DOHH2 (cell line): ENCODE measurements around the gene TUT1.
A peak's percentile ranks its signal among the peaks of the same experiment; 100 is the strongest.
"Not testable (repeated sequence)": the region's sequence is repeated elsewhere in the genome, so short reads cannot be mapped to it uniquely, and the experiment has no call there.

Source experiments
- H3F3A ChIP-seq: fragments of 200-600 bp; sonication (generic), shearing (Covaris generic); 2 replicates; pipeline ENCODE4 v1.6.0; 2016; ENCODE audit warnings: antibody characterized with exemption, mild to moderate bottlenecking; ENCODE audit not compliant: control insufficient read depth, insufficient read depth
- H3K27ac ChIP-seq: fragments of 200-600 bp; sonication (generic); 2 replicates; pipeline ENCODE4 v1.5.1; 2014; ENCODE audit warnings: low read depth, mild to moderate bottlenecking, low read length, moderate library complexity
- H3K27me3 ChIP-seq: fragments of 200-600 bp; sonication (generic); 2 replicates; pipeline ENCODE4 v1.6.1; 2014; ENCODE audit warnings: mild to moderate bottlenecking, low read length, mixed read lengths; ENCODE audit not compliant: control insufficient read depth
- H3K36me3 ChIP-seq: fragments of 200-600 bp; sonication (generic); 2 replicates; pipeline ENCODE4 v1.6.1; 2014; ENCODE audit warnings: mild to moderate bottlenecking, low read length, moderate library complexity, mixed read lengths; ENCODE audit not compliant: control insufficient read depth
- H3K4me1 ChIP-seq: fragments of 200-600 bp; sonication (generic); 2 replicates; pipeline ENCODE4 v1.6.1; 2014; ENCODE audit warnings: mild to moderate bottlenecking, low read length, mixed read lengths; ENCODE audit not compliant: control insufficient read depth
- H3K4me2 ChIP-seq: fragments of 200-600 bp; sonication (generic); 2 replicates; pipeline ENCODE4 v1.6.0; 2014; ENCODE audit warnings: mild to moderate bottlenecking, low read length, moderate library complexity
- H3K4me3 ChIP-seq: fragments of 200-600 bp; sonication (generic); 2 replicates; pipeline ENCODE4 v1.5.1; 2014; ENCODE audit warnings: mild to moderate bottlenecking, low read length, mixed read lengths
- H3K79me2 ChIP-seq: fragments of 200-600 bp; sonication (generic); 2 replicates; pipeline ENCODE4 v1.6.1; 2014; ENCODE audit warnings: mild to moderate bottlenecking, low read length, mixed read lengths; ENCODE audit not compliant: control insufficient read depth
- H3K9me2 ChIP-seq: fragments of 200-600 bp; sonication (generic); replicated peaks from 2 replicates; pipeline ENCODE4 v1.6.1; 2014; ENCODE audit warnings: mild to moderate bottlenecking, low read length, mixed read lengths; ENCODE audit not compliant: control insufficient read depth
- H3K9me3 ChIP-seq: fragments of 200-600 bp; sonication (generic); 2 replicates; pipeline ENCODE4 v1.6.1; 2014; ENCODE audit warnings: antibody characterized with exemption, low read length, mixed read lengths; ENCODE audit not compliant: control insufficient read depth, insufficient read depth
- H4K20me1 ChIP-seq: fragments of 200-600 bp; sonication (generic); 2 replicates; pipeline ENCODE4 v1.6.0; 2014; ENCODE audit warnings: low read depth, mild to moderate bottlenecking, antibody characterized with exemption, low read length, moderate library complexity; ENCODE audit not compliant: control insufficient read depth, insufficient read depth
- EZH2phosphoT487 ChIP-seq: fragments of 200-600 bp; sonication (generic); IDR thresholded peaks from 2 replicates; pipeline ENCODE4 v1.6.1; 2017; ENCODE audit warnings: borderline replicate concordance, mild to moderate bottlenecking, antibody characterized with exemption, low read length, moderate library complexity, mixed read lengths
- TF ChIP-seq, protein P1 (sequence below): fragments of 200-600 bp; sonication (generic); IDR thresholded peaks from one replicate; pipeline ENCODE4 v1.5.1; 2014; ENCODE audit warnings: antibody characterized with exemption, mild to moderate bottlenecking, low read depth, low read length; ENCODE audit not compliant: poor library complexity, severe bottlenecking

The TUT1 gene

DNA sequence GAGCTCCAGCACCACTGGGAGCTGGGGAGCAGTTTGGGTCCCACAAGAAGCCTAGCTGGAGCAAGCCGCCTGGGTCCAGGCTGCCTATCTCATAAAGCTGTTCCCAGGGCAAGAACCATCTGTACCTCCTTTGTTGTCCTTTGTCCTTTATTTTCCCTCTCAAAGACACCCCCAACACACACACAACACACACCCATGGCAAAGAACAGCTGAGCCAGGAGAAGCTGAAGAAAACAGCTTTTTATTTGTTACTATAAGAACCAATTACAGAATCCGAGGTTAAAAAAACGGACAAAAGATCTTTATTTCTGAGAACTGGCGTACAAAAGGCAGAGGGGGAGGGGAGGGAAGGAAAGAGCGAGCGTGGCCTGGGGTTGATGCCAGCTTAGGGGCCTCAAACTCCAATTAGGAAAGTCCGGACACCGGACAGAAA is 1.7 kb upstream of the TUT1 start:
- TF ChIP-seq, protein P1, sequence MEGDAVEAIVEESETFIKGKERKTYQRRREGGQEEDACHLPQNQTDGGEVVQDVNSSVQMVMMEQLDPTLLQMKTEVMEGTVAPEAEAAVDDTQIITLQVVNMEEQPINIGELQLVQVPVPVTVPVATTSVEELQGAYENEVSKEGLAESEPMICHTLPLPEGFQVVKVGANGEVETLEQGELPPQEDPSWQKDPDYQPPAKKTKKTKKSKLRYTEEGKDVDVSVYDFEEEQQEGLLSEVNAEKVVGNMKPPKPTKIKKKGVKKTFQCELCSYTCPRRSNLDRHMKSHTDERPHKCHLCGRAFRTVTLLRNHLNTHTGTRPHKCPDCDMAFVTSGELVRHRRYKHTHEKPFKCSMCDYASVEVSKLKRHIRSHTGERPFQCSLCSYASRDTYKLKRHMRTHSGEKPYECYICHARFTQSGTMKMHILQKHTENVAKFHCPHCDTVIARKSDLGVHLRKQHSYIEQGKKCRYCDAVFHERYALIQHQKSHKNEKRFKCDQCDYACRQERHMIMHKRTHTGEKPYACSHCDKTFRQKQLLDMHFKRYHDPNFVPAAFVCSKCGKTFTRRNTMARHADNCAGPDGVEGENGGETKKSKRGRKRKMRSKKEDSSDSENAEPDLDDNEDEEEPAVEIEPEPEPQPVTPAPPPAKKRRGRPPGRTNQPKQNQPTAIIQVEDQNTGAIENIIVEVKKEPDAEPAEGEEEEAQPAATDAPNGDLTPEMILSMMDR = no peak
- no peak for TF ChIP-seq EZH2phosphoT487
- Histone ChIP-seq H3K4me2 (peak overlapping the region; percentile 99), H3K27ac (peak overlapping the region; percentile 75), H3K4me3 (peak overlapping the region; percentile 83), H3F3A (peaks cover 32% of the 10 kb centered on the region), H3K79me2 (peaks cover 48% of the 10 kb centered on the region), H3K9me3 (no peaks in the 10 kb centered on the region), H3K9me2 (no peaks in the 10 kb centered on the region), H3K4me1 (peaks cover 35% of the 10 kb centered on the region), H4K20me1 (0 out of 2 replicates have a peak, but pooled peaks cover under 1% of the 10 kb centered on the region), H3K27me3 (no peaks in the 10 kb centered on the region), H3K36me3 (peaks cover 84% of the 10 kb centered on the region)

GRCh38 chr11:62592146-62592815 is 958 bp upstream of the TUT1 start:
- peak overlapping the region; percentile 83 for H3K4me3 ChIP-seq
- peaks cover 48% of the 10 kb centered on the region for H3K79me2 ChIP-seq
- peaks cover 84% of the 10 kb centered on the region for H3K36me3 ChIP-seq
- peak overlapping the region; percentile 99 for H3K4me2 ChIP-seq
- TF ChIP-seq EZH2phosphoT487 = no peak
- TF ChIP-seq, protein P1 = no peak
- H4K20me1 ChIP-seq = no peaks in the 10 kb centered on the region
- H3K27ac ChIP-seq = peak overlapping the region; percentile 75
- H3K9me3 ChIP-seq = no peaks in the 10 kb centered on the region
- H3K27me3 ChIP-seq = no peaks in the 10 kb centered on the region
- peaks cover 35% of the 10 kb centered on the region for H3K4me1 ChIP-seq
- H3F3A ChIP-seq = peaks cover 32% of the 10 kb centered on the region
- no peaks in the 10 kb centered on the region for H3K9me2 ChIP-seq

DNA sequence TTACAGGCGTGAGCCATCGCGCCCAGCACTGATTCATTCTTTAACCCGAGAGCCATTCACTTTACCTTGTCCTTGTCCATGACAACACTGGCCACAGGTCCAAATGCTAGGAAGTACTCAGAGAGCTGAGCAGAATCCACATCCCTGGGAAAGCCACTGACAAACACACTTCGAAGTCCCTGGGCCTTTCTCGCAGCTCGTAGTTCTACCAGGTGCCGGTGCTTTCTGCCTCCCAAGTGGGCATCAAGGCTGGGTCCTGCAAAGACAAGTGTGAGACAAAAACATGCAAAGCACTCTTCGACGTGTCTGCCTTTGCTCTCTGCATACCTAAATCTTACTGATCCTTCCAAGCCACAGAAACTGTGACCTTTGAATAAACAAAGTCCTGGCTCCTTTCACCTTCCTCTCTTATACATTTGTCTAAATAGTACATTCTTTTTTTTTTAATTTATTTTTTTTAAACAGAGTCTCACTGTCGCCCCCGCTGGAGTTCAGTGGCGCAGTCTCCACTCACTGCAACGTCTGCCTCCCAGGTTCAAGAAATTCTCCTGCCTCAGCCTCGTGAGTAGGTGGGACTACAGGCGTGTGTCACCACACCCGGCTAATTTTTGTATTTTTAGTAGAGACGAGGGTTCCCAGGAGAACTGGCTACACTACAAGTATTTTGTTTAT is 2.2 kb downstream of the TUT1 start:
- H3K27me3 ChIP-seq = no peaks in the 10 kb centered on the region
- no peaks in the 10 kb centered on the region for H3K9me3 ChIP-seq
- H3F3A ChIP-seq = peaks cover 17% of the 10 kb centered on the region
- peak overlapping the region; percentile 74 for H3K4me2 ChIP-seq
- TF ChIP-seq EZH2phosphoT487 = no peak
- TF ChIP-seq, protein P1 = peak; percentile 16
- H3K9me2 ChIP-seq = no peaks in the 10 kb centered on the region
- no peaks in the 10 kb centered on the region for H4K20me1 ChIP-seq
- H3K36me3 ChIP-seq = peaks cover 74% of the 10 kb centered on the region
- H3K79me2 ChIP-seq = peaks cover 66% of the 10 kb centered on the region
- no peak overlapping the region for H3K27ac ChIP-seq
- H3K4me3 ChIP-seq = peak overlapping the region; percentile 86
- peaks cover 35% of the 10 kb centered on the region for H3K4me1 ChIP-seq

DNA sequence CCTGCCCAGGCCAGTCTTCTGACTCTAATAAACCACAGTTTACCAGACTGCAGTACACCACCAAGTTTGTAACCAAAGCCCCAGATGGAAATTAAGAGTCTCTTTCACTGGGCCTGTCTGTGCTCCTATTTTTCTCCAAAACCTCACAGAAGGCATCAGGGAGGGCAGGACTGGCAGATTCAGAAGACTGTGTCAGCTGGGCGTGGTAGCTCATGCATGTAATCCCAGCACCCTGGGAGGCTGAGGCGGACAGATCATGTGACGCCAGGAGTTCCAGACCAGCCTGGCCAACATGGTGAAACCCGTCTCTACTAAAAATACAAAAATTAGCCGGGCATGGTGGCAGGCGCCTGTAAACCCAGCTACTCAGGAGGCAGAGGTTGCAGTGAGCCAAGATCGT is 6.0 kb downstream of the TUT1 start:
- Histone ChIP-seq H3K4me1 (peaks cover 11% of the 10 kb centered on the region), H3K79me2 (peaks cover 62% of the 10 kb centered on the region), H3K36me3 (peaks cover 69% of the 10 kb centered on the region)
- not testable (repeated sequence) for H3F3A ChIP-seq, H3K9me3 ChIP-seq, H3K27ac ChIP-seq, H3K4me3 ChIP-seq, H4K20me1 ChIP-seq, H3K9me2 ChIP-seq, H3K27me3 ChIP-seq, H3K4me2 ChIP-seq

- peaks cover 69% of the 10 kb centered on the region for H3K36me3 ChIP-seq
- H3F3A ChIP-seq, H3K27me3 ChIP-seq, H3K27ac ChIP-seq, H3K4me1 ChIP-seq, H3K4me3 ChIP-seq, H3K4me2 ChIP-seq, H4K20me1 ChIP-seq, H3K9me2 ChIP-seq, H3K9me3 ChIP-seq: not testable (repeated sequence)
- peaks cover 32% of the 10 kb centered on the region for H3K79me2 ChIP-seq
These were observed 9.6 kb downstream of the TUT1 start for GRCh38 chr11:62581735-62582134.
